ENCODE data around the gene MAML3.

DNA sequence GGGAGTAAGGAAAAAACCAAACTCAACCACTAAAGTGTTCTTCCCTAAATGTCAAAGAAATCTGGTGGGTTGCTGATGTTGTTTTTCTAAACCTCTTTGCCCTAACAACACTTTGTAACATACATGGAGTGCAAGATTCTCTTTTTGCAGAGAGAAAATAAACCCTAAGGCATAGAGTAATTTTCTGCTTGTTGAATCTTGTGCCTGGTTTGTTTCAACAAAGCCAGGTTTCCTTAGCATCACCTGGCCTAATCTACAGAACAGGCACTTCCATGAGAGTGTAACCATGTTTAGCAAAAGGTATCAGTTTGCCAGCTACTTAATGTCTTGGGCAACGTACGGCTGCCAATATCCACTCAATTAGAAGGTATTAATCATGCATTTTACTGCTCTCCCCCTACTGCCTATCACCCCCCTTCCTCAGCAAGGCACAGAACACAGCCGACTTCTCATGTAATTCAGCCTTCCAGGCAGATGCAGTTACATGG lies 219.2 kb downstream of the MAML3 start:
- TF ChIP-seq, protein P1, sequence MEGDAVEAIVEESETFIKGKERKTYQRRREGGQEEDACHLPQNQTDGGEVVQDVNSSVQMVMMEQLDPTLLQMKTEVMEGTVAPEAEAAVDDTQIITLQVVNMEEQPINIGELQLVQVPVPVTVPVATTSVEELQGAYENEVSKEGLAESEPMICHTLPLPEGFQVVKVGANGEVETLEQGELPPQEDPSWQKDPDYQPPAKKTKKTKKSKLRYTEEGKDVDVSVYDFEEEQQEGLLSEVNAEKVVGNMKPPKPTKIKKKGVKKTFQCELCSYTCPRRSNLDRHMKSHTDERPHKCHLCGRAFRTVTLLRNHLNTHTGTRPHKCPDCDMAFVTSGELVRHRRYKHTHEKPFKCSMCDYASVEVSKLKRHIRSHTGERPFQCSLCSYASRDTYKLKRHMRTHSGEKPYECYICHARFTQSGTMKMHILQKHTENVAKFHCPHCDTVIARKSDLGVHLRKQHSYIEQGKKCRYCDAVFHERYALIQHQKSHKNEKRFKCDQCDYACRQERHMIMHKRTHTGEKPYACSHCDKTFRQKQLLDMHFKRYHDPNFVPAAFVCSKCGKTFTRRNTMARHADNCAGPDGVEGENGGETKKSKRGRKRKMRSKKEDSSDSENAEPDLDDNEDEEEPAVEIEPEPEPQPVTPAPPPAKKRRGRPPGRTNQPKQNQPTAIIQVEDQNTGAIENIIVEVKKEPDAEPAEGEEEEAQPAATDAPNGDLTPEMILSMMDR (IDR thresholded peaks at IDR 0.05; ENCODE audit: insufficient read depth, low read length), result no peak
- no peak for TF ChIP-seq POLR2AphosphoS5 (IDR thresholded peaks at IDR 0.05; ENCODE audit: low read depth)
- TF ChIP-seq, protein P2, sequence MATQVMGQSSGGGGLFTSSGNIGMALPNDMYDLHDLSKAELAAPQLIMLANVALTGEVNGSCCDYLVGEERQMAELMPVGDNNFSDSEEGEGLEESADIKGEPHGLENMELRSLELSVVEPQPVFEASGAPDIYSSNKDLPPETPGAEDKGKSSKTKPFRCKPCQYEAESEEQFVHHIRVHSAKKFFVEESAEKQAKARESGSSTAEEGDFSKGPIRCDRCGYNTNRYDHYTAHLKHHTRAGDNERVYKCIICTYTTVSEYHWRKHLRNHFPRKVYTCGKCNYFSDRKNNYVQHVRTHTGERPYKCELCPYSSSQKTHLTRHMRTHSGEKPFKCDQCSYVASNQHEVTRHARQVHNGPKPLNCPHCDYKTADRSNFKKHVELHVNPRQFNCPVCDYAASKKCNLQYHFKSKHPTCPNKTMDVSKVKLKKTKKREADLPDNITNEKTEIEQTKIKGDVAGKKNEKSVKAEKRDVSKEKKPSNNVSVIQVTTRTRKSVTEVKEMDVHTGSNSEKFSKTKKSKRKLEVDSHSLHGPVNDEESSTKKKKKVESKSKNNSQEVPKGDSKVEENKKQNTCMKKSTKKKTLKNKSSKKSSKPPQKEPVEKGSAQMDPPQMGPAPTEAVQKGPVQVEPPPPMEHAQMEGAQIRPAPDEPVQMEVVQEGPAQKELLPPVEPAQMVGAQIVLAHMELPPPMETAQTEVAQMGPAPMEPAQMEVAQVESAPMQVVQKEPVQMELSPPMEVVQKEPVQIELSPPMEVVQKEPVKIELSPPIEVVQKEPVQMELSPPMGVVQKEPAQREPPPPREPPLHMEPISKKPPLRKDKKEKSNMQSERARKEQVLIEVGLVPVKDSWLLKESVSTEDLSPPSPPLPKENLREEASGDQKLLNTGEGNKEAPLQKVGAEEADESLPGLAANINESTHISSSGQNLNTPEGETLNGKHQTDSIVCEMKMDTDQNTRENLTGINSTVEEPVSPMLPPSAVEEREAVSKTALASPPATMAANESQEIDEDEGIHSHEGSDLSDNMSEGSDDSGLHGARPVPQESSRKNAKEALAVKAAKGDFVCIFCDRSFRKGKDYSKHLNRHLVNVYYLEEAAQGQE (IDR thresholded peaks at IDR 0.05; ENCODE audit: insufficient replicate concordance, low read depth), result no peak

Measured in HL-60 (cell line).